Effector memory CD4-positive, alpha-beta T cell (primary cell): ENCODE data around the gene FOXE3.

Source experiments
- DNase-seq, 3 donors: peaks; one replicate each; pipeline ENCODE4 v3.0.0-alpha.2; 2020
- H3K27ac ChIP-seq: 2 replicates; pipeline ENCODE4 v1.7.0; 2013; ENCODE audit warnings: mild to moderate bottlenecking, low read length, moderate library complexity; ENCODE audit not compliant: insufficient read depth, poor library complexity, severe bottlenecking
- H3K27me3 ChIP-seq: replicated peaks from 2 replicates; pipeline ENCODE4 v1.7.0; 2013; ENCODE audit warnings: mild to moderate bottlenecking, low read length; ENCODE audit not compliant: insufficient read depth, control insufficient read depth, poor library complexity, severe bottlenecking
- H3K36me3 ChIP-seq: 2 replicates; pipeline ENCODE4 v1.7.0; 2013; ENCODE audit warnings: mild to moderate bottlenecking, low read length, moderate library complexity; ENCODE audit not compliant: control insufficient read depth, insufficient read depth
- H3K4me1 ChIP-seq: 2 replicates; pipeline ENCODE4 v1.7.0; 2013; ENCODE audit warnings: low read length, mild to moderate bottlenecking; ENCODE audit not compliant: control insufficient read depth, insufficient read depth, poor library complexity, severe bottlenecking
- H3K4me3 ChIP-seq: 2 replicates; pipeline ENCODE4 v1.7.0; 2013; ENCODE audit warnings: low read length, low read depth, mild to moderate bottlenecking; ENCODE audit not compliant: insufficient read depth, poor library complexity, severe bottlenecking
- H3K9me3 ChIP-seq: 2 replicates; pipeline ENCODE4 v1.7.0; 2013; ENCODE audit warnings: mild to moderate bottlenecking, low read length, moderate library complexity; ENCODE audit not compliant: control insufficient read depth

The FOXE3 gene

DNA sequence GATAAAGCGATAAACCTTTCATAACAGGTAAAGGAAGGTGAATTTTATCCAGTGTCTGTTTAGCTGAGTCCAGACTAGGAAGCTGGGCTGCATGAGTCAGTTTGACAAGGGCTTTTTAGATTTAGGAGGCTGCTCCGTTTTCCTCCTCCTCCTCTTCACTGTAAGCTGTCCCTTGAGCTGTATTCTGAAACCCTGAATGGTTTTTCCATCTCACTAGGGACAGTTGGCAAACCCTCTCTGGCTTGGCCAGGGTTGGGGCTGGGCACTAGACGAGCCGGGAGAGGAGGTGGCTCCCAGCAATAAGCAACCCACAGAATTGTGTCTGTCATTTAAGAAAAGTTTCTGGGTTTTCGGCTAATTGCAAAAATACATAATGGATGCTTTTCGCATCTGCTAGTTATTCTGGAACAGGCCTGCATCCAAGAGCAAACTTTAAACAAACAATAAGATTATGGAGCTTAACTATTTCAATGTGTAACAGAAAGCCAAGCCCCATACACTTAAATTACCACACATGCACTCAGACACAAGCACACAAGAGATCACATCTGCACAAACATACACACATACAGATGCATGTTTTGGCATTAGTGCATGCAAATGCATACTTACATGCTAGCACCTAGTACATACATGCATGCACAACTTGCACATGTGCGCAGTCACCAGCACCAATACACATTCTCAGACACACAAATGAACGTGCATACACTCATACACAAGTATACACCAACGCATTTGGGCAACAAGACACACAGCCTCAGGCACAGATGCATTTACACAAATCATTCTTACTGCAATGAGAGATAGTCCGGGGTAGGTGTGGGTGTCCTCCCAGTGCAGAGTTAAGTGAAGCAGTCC is 27.8 kb upstream of the FOXE3 start:
- no peak overlapping the region for H3K27ac ChIP-seq
- no peaks in the 10 kb centered on the region for H3K27me3 ChIP-seq
- no peak overlapping the region for H3K4me3 ChIP-seq
- H3K36me3 ChIP-seq, result no peaks in the 10 kb centered on the region
- no peaks in the 10 kb centered on the region for H3K4me1 ChIP-seq
- H3K9me3 ChIP-seq, result no peaks in the 10 kb centered on the region
- no peak for DNase-seq

DNA sequence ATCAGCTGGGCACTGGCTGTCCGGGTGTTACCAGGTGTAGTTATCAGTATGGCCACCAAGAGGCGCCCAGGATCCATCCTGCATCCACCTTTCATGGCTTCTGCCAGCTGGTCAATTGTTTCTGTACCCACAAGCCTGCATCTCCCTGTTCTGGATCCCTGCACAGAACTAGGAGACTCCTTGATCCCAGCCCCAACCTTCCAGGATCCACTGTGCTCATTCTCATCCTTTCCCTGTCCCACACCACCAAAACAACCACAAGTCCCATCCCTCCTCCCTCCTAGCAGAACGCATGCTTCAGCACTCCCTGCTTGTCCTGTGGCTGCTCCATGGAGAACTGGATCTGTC is 27.2 kb upstream of the FOXE3 start:
- Histone ChIP-seq H3K36me3 (no peaks in the 10 kb centered on the region), H3K9me3 (no peaks in the 10 kb centered on the region), H3K4me3 (no peak overlapping the region), H3K4me1 (no peaks in the 10 kb centered on the region), H3K27me3 (no peaks in the 10 kb centered on the region), H3K27ac (no peak overlapping the region)
- DNase-seq, result peak in 1 of 3 donors; percentile 3

DNA sequence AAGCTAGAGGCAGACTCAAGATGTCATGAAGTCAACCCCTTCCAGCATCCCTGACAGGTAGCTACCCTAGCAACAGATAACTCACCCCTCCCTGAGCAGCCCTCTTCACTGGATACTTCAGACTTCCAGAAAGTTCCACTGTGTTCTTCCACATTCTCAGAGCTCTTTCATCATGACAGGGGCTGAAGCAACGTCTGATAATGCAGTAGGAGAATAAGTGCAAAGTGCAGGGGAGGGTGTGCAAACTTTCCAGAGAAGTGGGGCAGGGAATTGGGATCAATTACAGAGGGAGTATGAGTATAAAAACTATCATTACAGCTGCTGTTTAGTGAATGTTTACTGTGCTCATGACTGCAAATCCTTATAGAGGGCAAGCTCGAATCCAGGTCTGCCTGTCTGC is 26.4 kb upstream of the FOXE3 start:
- Histone ChIP-seq H3K4me1 (no peaks in the 10 kb centered on the region), H3K4me3 (no peak overlapping the region), H3K9me3 (no peaks in the 10 kb centered on the region), H3K27ac (no peak overlapping the region), H3K36me3 (no peaks in the 10 kb centered on the region), H3K27me3 (no peaks in the 10 kb centered on the region)
- no peak for DNase-seq

DNA sequence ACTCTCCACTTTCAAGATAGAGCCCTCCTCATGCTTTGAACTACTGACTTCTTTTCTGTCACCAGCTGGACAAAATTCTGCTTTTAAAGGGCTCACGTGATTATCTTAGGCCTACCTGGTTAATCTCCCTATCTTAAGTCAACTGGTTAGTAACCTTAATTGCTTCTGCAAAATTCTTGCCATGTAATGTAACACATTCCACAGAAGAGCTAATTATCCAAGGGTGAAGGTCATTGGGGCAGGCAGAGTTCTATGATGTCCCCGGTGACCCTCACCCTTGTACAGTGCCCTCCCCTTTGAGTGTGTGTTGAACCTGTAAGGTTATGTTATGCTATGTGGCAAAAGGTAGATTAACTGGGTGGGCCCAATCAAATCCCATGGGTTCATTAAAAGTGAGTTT is 25.2 kb upstream of the FOXE3 start:
- Histone ChIP-seq H3K27me3 (no peaks in the 10 kb centered on the region), H3K27ac (no peak overlapping the region)
- DNase-seq, result no peak

GRCh38 chr1:47393141-47393540 is 22.9 kb upstream of the FOXE3 start:
- H3K4me3 ChIP-seq, result no peak overlapping the region
- no peaks in the 10 kb centered on the region for H3K9me3 ChIP-seq
- H3K36me3 ChIP-seq, result no peaks in the 10 kb centered on the region
- DNase-seq, result no peak
- H3K27ac ChIP-seq, result no peak overlapping the region
- no peaks in the 10 kb centered on the region for H3K4me1 ChIP-seq
- H3K27me3 ChIP-seq, result no peaks in the 10 kb centered on the region

More for the DNA sequence above, 25.2 kb upstream of the FOXE3 start:
- Histone ChIP-seq H3K9me3 (no peaks in the 10 kb centered on the region), H3K4me3 (no peak overlapping the region), H3K36me3 (no peaks in the 10 kb centered on the region), H3K4me1 (no peaks in the 10 kb centered on the region)

DNA sequence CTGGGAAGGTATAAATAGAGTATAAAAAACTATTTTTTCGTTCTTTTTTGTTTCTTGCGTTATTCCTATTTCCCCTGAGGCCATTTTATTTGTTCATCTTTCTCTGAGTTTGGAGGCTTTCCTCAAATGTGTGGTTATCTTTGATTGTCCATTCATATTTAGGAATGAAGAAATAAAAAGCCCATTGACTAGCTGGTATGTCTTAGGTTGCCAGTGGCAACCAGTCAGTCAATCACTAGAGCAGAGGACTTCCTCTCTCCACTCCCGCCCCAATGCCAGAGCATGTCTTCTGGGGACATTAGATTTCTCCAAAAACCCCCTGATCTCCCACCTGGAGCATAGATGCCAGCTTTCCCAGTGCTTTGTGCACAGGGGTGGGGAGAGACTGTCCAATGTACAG is 20.7 kb upstream of the FOXE3 start:
- Histone ChIP-seq H3K4me1 (no peaks in the 10 kb centered on the region), H3K9me3 (no peaks in the 10 kb centered on the region), H3K36me3 (no peaks in the 10 kb centered on the region), H3K27ac (no peak overlapping the region), H3K4me3 (no peak overlapping the region), H3K27me3 (no peaks in the 10 kb centered on the region)
- no peak for DNase-seq

GRCh38 chr1:47396671-47397196 is 19.4 kb upstream of the FOXE3 start:
- H3K9me3 ChIP-seq, result no peaks in the 10 kb centered on the region
- no peak for DNase-seq
- no peak overlapping the region for H3K4me3 ChIP-seq

GRCh38 chr1:47399138-47399845 is 16.8 kb upstream of the FOXE3 start:
- Histone ChIP-seq H3K4me1 (no peaks in the 10 kb centered on the region), H3K27me3 (no peaks in the 10 kb centered on the region), H3K36me3 (no peaks in the 10 kb centered on the region), H3K27ac (no peak overlapping the region), H3K4me3 (no peak overlapping the region), H3K9me3 (no peaks in the 10 kb centered on the region)
- DNase-seq, result no peak

More at GRCh38 chr1:47396671-47397196, 19.4 kb upstream of the FOXE3 start:
- no peaks in the 10 kb centered on the region for H3K27me3 ChIP-seq
- H3K36me3 ChIP-seq, result no peaks in the 10 kb centered on the region
- no peak overlapping the region for H3K27ac ChIP-seq
- H3K4me1 ChIP-seq, result no peaks in the 10 kb centered on the region

DNA sequence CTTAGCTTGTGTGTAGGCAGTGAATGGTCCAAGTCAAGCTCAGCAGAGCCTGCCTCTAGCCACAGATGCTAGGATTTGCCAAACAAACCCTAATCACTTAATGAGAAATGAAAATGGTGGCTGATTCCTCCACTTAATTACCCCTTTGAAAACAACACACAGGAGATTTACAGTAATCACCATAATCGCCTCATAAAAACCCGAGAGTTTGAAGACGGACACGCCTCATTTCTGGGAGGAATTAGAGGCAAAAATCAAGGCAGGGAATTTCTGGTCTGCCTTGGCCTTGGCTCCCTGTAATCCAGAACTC is 16.3 kb upstream of the FOXE3 start:
- Histone ChIP-seq H3K4me3 (no peak overlapping the region), H3K27ac (no peak overlapping the region), H3K4me1 (no peaks in the 10 kb centered on the region), H3K27me3 (no peaks in the 10 kb centered on the region), H3K9me3 (no peaks in the 10 kb centered on the region), H3K36me3 (no peaks in the 10 kb centered on the region)
- DNase-seq, result no peak

DNA sequence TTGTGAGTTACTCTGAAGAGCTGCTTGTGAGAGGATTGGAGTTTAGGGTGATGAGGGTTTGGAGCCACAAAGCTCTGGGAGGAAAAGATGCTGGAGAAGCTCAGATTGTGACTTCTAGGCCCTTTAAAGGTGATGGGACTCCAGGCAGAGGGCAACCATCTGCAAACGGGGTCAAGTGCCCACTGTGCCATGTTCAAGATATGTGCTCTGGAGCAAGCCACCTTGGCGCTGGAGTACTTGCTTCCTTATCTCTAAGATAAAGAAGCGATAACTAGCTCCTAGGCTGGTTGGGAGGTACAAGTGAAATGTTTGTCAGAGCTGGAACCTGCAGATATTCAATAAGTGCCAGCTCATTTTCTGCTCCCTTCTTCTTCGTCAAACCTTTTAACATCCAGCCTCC is 14.3 kb upstream of the FOXE3 start:
- no peaks in the 10 kb centered on the region for H3K9me3 ChIP-seq

More for the DNA sequence above, 14.3 kb upstream of the FOXE3 start:
- DNase-seq, result no peak
- Histone ChIP-seq H3K4me3 (no peak overlapping the region), H3K36me3 (no peaks in the 10 kb centered on the region), H3K27ac (no peak overlapping the region), H3K27me3 (no peaks in the 10 kb centered on the region), H3K4me1 (no peaks in the 10 kb centered on the region)
